T47D (cell line): ENCODE measurements around the gene FAM118B.

Experiments
- DNase-seq, 2 experiments: peaks; one replicate each; pipeline versions ENCODE4 v3.0.0 to v3.0.0-alpha.2; 2011 to 2012; ENCODE audit warnings: low read depth in 1 of 2, low spot score in 1 of 2
- JUND ChIP-seq: IDR thresholded peaks from 2 replicates; pipeline ENCODE4 v1.6.1; 2012; ENCODE audit warnings: low read depth
- in situ Hi-C: cut with HindIII; loops from 2 replicates; pipeline ENCODE4 v1.10.0; 2016; ENCODE audit warnings: low sequenced_read_pairs, low pct_unique_long_range_greater_than_20kb

Gene FAM118B

GRCh38 chr11:126211236-126212088 is at the start of gene FAM118B, which contains the start of gene RPUSD4:
Gene FAM118B, plus strand, starts transcription at chr11:126211782. Its CDS starts 23,220 bp downstream, at chr11:126235002.
Gene RPUSD4, minus strand, starts transcription at chr11:126211650. Its CDS starts 12 bp downstream, at chr11:126211638.
- in situ Hi-C loops = no loop called here
- no peak for TF ChIP-seq JUND
- DNase-seq = peak; percentile 99

- in situ Hi-C loops = no loop called here
- no peak for TF ChIP-seq JUND
- DNase-seq = no peak
These were observed 49.1 kb upstream of the FAM118B start for GRCh38 chr11:126162306-126163030.

- DNase-seq = no peak
- in situ Hi-C loops = no loop called here
- TF ChIP-seq JUND = no peak
These were observed 48.4 kb upstream of the FAM118B start for GRCh38 chr11:126163074-126163700.

- TF ChIP-seq JUND = no peak
- DNase-seq = no peak
- in situ Hi-C loops = no loop called here
These were observed 47.8 kb upstream of the FAM118B start for GRCh38 chr11:126163779-126164178.

GRCh38 chr11:126164781-126165180 is 46.8 kb upstream of the FAM118B start:
- DNase-seq = no peak
- no peak for TF ChIP-seq JUND
- in situ Hi-C loops = no loop called here

- DNase-seq = no peak
- no peak for TF ChIP-seq JUND
- in situ Hi-C loops = no loop called here
These were observed 46.3 kb upstream of the FAM118B start for GRCh38 chr11:126165311-126165720.

- in situ Hi-C loops = no loop called here
These were observed 45.8 kb upstream of the FAM118B start for GRCh38 chr11:126165757-126166156.

GRCh38 chr11:126166413-126166812 is 45.2 kb upstream of the FAM118B start:
- no peak for DNase-seq
- in situ Hi-C loops = no loop called here
- TF ChIP-seq JUND = no peak

More at GRCh38 chr11:126165757-126166156, 45.8 kb upstream of the FAM118B start:
- no peak for TF ChIP-seq JUND
- DNase-seq = no peak

- in situ Hi-C loops = no loop called here
- no peak for DNase-seq
- TF ChIP-seq JUND = no peak
These were observed 44.1 kb upstream of the FAM118B start for GRCh38 chr11:126167488-126167887.

GRCh38 chr11:126169291-126169690 is 42.3 kb upstream of the FAM118B start:
- in situ Hi-C loops = no loop called here
- no peak for TF ChIP-seq JUND
- no peak for DNase-seq

- TF ChIP-seq JUND = no peak
- no peak for DNase-seq
- in situ Hi-C loops = no loop called here
These were observed 39.0 kb upstream of the FAM118B start for GRCh38 chr11:126172596-126173038.

- no peak for DNase-seq
- TF ChIP-seq JUND = no peak
- in situ Hi-C loops = no loop called here
These were observed 38.3 kb upstream of the FAM118B start for GRCh38 chr11:126173257-126173656.
